IPS-15b (cell line): Measurements from ENCODE around the gene DENND2D.

Source experiments
- H3K27me3 ChIP-seq: one replicate; pipeline ENCODE4 v1.6.1; 2013; ENCODE audit warnings: low read length; ENCODE audit not compliant: control insufficient read depth, insufficient read depth
- H3K36me3 ChIP-seq: one replicate; pipeline ENCODE4 v1.6.1; 2013; ENCODE audit warnings: low read length; ENCODE audit not compliant: control insufficient read depth, insufficient read depth
- H3K4me1 ChIP-seq: one replicate; pipeline ENCODE4 v1.6.1; 2013; ENCODE audit warnings: mild to moderate bottlenecking, low read length; ENCODE audit not compliant: control insufficient read depth, insufficient read depth
- H3K4me3 ChIP-seq: one replicate; pipeline ENCODE4 v1.5.1; 2013; ENCODE audit warnings: low read depth, low read length
- H3K9ac ChIP-seq: one replicate; pipeline ENCODE4 v1.6.1; 2013; ENCODE audit warnings: low read depth, mild to moderate bottlenecking, low read length
- H3K9me3 ChIP-seq: one replicate; pipeline ENCODE4 v1.6.1; 2013; ENCODE audit warnings: mild to moderate bottlenecking, low read length; ENCODE audit not compliant: control insufficient read depth, insufficient read depth

Gene DENND2D

GRCh38 chr1:111182052-111182451 is 18.4 kb downstream of the DENND2D start:
- Histone ChIP-seq H3K4me3 (no peak overlapping the region), H3K36me3 (peaks cover 3% of the 10 kb centered on the region), H3K9ac (no peak overlapping the region), H3K9me3 (no peaks in the 10 kb centered on the region), H3K4me1 (no peaks in the 10 kb centered on the region), H3K27me3 (no peaks in the 10 kb centered on the region)

GRCh38 chr1:111179968-111180533 is 20.4 kb downstream of the DENND2D start:
- H3K4me1 ChIP-seq = no peaks in the 10 kb centered on the region
- H3K9me3 ChIP-seq = no peaks in the 10 kb centered on the region
- no peak overlapping the region for H3K4me3 ChIP-seq
- no peaks in the 10 kb centered on the region for H3K27me3 ChIP-seq
- no peaks in the 10 kb centered on the region for H3K36me3 ChIP-seq
- H3K9ac ChIP-seq = no peak overlapping the region

- Histone ChIP-seq H3K4me1 (no peaks in the 10 kb centered on the region), H3K9me3 (no peaks in the 10 kb centered on the region), H3K36me3 (no peaks in the 10 kb centered on the region), H3K9ac (no peak overlapping the region), H3K4me3 (no peak overlapping the region), H3K27me3 (no peaks in the 10 kb centered on the region)
These were observed 23.8 kb downstream of the DENND2D start for GRCh38 chr1:111176678-111177077.

GRCh38 chr1:111175349-111175748 is 25.1 kb downstream of the DENND2D start:
- Histone ChIP-seq H3K27me3 (no peaks in the 10 kb centered on the region), H3K9me3 (no peaks in the 10 kb centered on the region), H3K4me3 (no peak overlapping the region), H3K36me3 (no peaks in the 10 kb centered on the region), H3K4me1 (no peaks in the 10 kb centered on the region), H3K9ac (no peak overlapping the region)

GRCh38 chr1:111174070-111174469 is 26.4 kb downstream of the DENND2D start:
- H3K4me3 ChIP-seq = no peak overlapping the region
- H3K27me3 ChIP-seq = no peaks in the 10 kb centered on the region
- H3K36me3 ChIP-seq = no peaks in the 10 kb centered on the region
- no peak overlapping the region for H3K9ac ChIP-seq
- H3K9me3 ChIP-seq = no peaks in the 10 kb centered on the region
- H3K4me1 ChIP-seq = no peaks in the 10 kb centered on the region

- H3K27me3 ChIP-seq = no peaks in the 10 kb centered on the region
- H3K36me3 ChIP-seq = no peaks in the 10 kb centered on the region
- H3K9me3 ChIP-seq = no peaks in the 10 kb centered on the region
- H3K4me3 ChIP-seq = no peak overlapping the region
- no peaks in the 10 kb centered on the region for H3K4me1 ChIP-seq
- H3K9ac ChIP-seq = no peak overlapping the region
These were observed 28.0 kb downstream of the DENND2D start for GRCh38 chr1:111172463-111172862.

DNA sequence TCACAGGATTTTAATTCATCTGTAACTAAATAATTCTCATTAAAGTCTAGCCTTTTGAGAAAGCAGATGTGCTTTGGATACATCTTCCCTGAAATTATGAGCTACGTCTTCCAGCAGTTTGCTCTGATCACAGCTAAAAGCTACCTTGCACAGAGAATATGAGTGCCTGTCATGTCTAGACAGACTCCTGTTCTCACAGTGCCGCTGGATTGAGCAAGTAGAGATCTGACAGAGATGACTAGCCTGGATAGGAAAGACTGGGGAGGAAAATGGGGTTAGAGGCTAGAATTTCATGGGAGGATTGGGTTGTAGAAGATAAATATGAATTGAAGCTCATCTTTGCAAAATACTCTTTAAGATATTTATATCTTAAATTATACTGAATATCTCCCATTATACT is 36.3 kb downstream of the DENND2D start:
- Histone ChIP-seq H3K9ac (no peak overlapping the region), H3K4me1 (no peaks in the 10 kb centered on the region), H3K9me3 (no peaks in the 10 kb centered on the region), H3K27me3 (no peaks in the 10 kb centered on the region), H3K4me3 (no peak overlapping the region), H3K36me3 (no peaks in the 10 kb centered on the region)

- Histone ChIP-seq H3K27me3 (no peaks in the 10 kb centered on the region), H3K4me1 (no peaks in the 10 kb centered on the region), H3K9ac (no peak overlapping the region), H3K4me3 (no peak overlapping the region), H3K36me3 (no peaks in the 10 kb centered on the region), H3K9me3 (no peaks in the 10 kb centered on the region)
These were observed 37.1 kb downstream of the DENND2D start for GRCh38 chr1:111163363-111163762.

GRCh38 chr1:111162488-111162880 is 38.0 kb downstream of the DENND2D start:
- Histone ChIP-seq H3K4me3 (no peak overlapping the region), H3K27me3 (no peaks in the 10 kb centered on the region), H3K4me1 (no peaks in the 10 kb centered on the region), H3K9me3 (no peaks in the 10 kb centered on the region), H3K9ac (no peak overlapping the region), H3K36me3 (no peaks in the 10 kb centered on the region)

DNA sequence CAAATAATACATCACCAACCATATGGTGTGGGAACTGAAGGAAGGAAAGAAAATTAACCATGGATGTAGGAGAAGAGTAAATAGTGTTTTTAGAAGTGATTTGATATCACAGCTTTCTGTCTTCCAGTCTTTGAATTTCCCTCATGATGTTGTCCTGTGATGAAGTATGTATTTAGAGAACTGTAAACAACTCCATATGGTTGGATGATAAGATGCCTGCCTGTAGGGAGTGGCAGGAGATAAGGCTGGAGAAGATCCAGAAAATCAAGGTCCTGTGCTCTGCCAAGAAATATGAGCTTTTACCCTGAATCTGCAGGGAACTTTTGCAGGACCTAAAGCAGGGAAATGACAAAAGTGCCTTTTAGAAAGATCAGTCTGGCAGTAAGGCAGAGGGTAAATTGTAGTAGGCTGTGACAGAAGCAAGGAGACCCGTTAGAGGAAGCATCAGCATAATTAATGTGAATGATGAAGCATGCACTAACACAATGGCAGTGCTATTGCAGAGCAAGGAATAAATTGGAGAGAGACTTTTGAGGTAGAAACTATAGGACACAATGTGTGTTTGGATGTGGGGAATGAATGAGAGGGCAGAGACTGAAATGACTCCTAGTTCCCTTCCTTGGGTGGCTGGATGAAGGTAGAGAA is 38.5 kb downstream of the DENND2D start:
- Histone ChIP-seq H3K4me1 (no peaks in the 10 kb centered on the region), H3K4me3 (no peak overlapping the region), H3K36me3 (no peaks in the 10 kb centered on the region), H3K9ac (no peak overlapping the region), H3K9me3 (no peaks in the 10 kb centered on the region), H3K27me3 (no peaks in the 10 kb centered on the region)

DNA sequence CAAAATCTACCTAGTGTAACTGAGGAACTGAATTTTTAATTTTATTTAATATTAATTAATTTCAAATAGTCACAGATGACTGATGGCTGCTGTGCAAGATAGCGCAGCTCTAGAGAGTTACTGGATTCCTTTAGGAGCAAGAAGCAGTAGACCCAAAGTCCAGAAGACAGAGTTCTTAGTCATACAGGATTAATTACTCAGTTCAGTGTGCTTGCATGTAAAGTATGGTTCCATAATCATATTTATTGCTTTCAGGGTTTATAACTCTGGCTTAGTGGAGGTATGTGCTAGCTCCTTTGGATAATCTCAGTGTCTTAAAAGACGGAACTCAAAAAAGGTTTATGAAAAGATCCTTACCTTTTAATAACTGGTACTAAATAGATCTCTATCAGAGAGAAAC is 43.0 kb downstream of the DENND2D start:
- no peaks in the 10 kb centered on the region for H3K36me3 ChIP-seq
- no peak overlapping the region for H3K4me3 ChIP-seq
- no peaks in the 10 kb centered on the region for H3K27me3 ChIP-seq
- H3K9ac ChIP-seq = no peak overlapping the region
- H3K9me3 ChIP-seq = no peaks in the 10 kb centered on the region
- H3K4me1 ChIP-seq = no peaks in the 10 kb centered on the region
